Measurements from ENCODE around the gene JMJD8.

The JMJD8 gene

DNA sequence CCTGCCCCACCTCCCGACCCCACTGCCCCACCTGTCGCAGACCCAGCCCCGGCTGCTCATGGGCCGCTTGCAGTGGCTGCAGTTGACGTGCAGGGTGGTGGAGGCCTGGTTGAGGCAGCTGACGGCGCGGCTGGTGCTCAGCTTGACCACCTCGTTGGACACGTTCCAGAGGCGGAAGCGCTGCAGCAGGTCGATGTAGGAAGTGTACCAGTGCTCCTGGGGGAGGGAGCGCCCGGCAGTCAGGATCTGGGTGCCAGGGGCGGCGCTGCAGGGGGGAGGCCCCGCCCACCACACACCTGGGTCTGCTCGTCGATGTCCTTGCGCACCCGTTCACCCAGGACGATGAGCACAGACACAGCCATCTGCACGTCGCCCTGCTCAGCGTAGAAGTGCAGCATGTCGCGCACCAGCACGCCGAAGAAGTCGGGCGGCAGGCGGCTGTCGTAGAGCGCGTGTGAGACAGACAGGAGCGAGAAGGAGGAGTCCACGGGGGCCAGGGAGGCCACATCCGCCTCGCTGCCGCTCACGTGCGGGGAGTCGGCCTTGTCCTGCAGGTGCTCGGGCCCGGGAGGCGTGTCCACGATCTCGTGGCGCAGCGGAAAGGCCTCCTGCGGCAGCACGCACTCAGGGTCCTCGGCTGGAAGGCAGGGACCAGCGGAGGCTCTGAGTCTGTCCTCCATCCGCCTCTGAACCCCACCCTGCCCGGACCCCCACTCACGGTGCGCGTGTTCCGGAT lies 995 bp upstream of the JMJD8 start:
- TF ChIP-seq, protein P1, sequence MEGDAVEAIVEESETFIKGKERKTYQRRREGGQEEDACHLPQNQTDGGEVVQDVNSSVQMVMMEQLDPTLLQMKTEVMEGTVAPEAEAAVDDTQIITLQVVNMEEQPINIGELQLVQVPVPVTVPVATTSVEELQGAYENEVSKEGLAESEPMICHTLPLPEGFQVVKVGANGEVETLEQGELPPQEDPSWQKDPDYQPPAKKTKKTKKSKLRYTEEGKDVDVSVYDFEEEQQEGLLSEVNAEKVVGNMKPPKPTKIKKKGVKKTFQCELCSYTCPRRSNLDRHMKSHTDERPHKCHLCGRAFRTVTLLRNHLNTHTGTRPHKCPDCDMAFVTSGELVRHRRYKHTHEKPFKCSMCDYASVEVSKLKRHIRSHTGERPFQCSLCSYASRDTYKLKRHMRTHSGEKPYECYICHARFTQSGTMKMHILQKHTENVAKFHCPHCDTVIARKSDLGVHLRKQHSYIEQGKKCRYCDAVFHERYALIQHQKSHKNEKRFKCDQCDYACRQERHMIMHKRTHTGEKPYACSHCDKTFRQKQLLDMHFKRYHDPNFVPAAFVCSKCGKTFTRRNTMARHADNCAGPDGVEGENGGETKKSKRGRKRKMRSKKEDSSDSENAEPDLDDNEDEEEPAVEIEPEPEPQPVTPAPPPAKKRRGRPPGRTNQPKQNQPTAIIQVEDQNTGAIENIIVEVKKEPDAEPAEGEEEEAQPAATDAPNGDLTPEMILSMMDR (IDR thresholded peaks at IDR 0.05; ENCODE audit: insufficient read depth, low read length, poor library complexity, severe bottlenecking): no peak
- no peak for TF ChIP-seq EZH2phosphoT487 (conservative IDR thresholded peaks at IDR 0.05; ENCODE audit: low read length)
- H2AFZ ChIP-seq (ENCODE audit: low read depth, low read length, severe bottlenecking): no peak overlapping the region
- no peaks in the 10 kb centered on the region for H3K9me3 ChIP-seq (ENCODE audit: insufficient read depth, low read length)
- no peaks in the 10 kb centered on the region for H3K27me3 ChIP-seq (ENCODE audit: low read length)
- H3K4me2 ChIP-seq (ENCODE audit: low read depth, low read length, poor library complexity, severe bottlenecking): no peak overlapping the region
- no peaks in the 10 kb centered on the region for H3K9me2 ChIP-seq (replicated peaks; ENCODE audit: insufficient read depth, low read length)
- peaks cover 23% of the 10 kb centered on the region; the same call in 1 of the 2 replicates for H3K79me2 ChIP-seq (ENCODE audit: insufficient read depth, low read length)
- H3K9ac ChIP-seq (ENCODE audit: low read length): no peak overlapping the region
- no peaks in the 10 kb centered on the region; the same call in 1 of the 2 replicates for H3F3A ChIP-seq (ENCODE audit: insufficient read depth)
- no peak overlapping the region for H3K27ac ChIP-seq (ENCODE audit: low read depth, low read length)
- H4K20me1 ChIP-seq (ENCODE audit: low read depth, low read length): no peaks in the 10 kb centered on the region
- no peak overlapping the region for H3K4me3 ChIP-seq (ENCODE audit: insufficient read depth, low read length, poor library complexity, severe bottlenecking)
- H3K36me3 ChIP-seq (ENCODE audit: low read length): no peaks in the 10 kb centered on the region

DNA sequence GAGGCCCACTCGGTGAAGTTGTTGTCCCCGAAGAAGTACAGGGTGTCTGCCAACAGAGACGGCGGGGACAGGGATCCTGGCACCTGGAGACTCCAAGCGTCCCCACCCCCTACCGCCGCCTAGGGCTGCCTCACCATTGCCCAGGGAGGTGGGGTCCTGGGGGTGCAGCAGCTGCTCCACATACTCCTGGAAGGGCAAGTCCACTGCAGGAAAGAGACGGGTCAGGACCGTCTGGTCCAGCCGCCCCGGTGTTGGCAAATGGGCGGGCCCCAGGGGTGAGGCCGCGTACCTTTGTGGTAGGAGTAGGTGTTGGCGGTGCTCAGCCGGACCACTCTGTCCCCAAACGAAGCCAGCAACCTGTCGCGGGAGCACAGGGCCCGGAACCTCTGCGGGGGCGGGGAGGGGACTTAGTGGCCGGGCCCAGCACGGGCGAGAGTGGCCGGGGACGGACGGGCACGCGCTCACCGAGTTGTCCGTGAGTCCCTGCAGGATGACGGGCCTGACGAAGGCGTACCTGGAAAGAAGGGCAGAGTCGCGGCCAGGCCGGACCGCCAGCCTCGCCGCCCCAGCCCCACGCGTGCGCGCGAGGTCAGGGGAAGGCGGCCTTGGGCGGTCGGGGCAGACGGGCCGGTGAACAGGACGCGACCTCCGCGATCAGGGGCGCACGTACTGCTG lies 601 bp downstream of the JMJD8 start:
- H3K79me2 ChIP-seq (ENCODE audit: insufficient read depth, low read length): peaks cover 23% of the 10 kb centered on the region; the same call in 1 of the 2 replicates
- no peak overlapping the region for H2AFZ ChIP-seq (ENCODE audit: low read depth, low read length, severe bottlenecking)
- H3K36me3 ChIP-seq (ENCODE audit: low read length): no peaks in the 10 kb centered on the region
- no peaks in the 10 kb centered on the region for H3K27me3 ChIP-seq (ENCODE audit: low read length)
- no peak for TF ChIP-seq EZH2phosphoT487 (conservative IDR thresholded peaks at IDR 0.05; ENCODE audit: low read length)
- TF ChIP-seq, protein P1 (IDR thresholded peaks at IDR 0.05; ENCODE audit: insufficient read depth, low read length, poor library complexity, severe bottlenecking): no peak
- peak overlapping the region; percentile 55 for H3K4me3 ChIP-seq (ENCODE audit: insufficient read depth, low read length, poor library complexity, severe bottlenecking)
- H3K9me3 ChIP-seq (ENCODE audit: insufficient read depth, low read length): no peaks in the 10 kb centered on the region
- H3K27ac ChIP-seq (ENCODE audit: low read depth, low read length): peak overlapping the region; percentile 38; the same call in 1 of the 2 replicates
- no peaks in the 10 kb centered on the region for H4K20me1 ChIP-seq (ENCODE audit: low read depth, low read length)
- H3F3A ChIP-seq (ENCODE audit: insufficient read depth): peaks cover 9% of the 10 kb centered on the region; the same call in 1 of the 2 replicates
- H3K4me2 ChIP-seq (ENCODE audit: low read depth, low read length, poor library complexity, severe bottlenecking): peak overlapping the region; percentile 64
- peak overlapping the region; percentile 58 for H3K9ac ChIP-seq (ENCODE audit: low read length)
- no peaks in the 10 kb centered on the region for H3K9me2 ChIP-seq (replicated peaks; ENCODE audit: insufficient read depth, low read length)

- Histone ChIP-seq H3K9ac (ENCODE audit: low read length) (peak overlapping the region; percentile 58; the same call in 1 of the 2 replicates), H3K9me2 (replicated peaks; ENCODE audit: insufficient read depth, low read length) (no peaks in the 10 kb centered on the region), H3K4me2 (ENCODE audit: low read depth, low read length, poor library complexity, severe bottlenecking) (peak overlapping the region; percentile 64), H3K27me3 (ENCODE audit: low read length) (no peaks in the 10 kb centered on the region), H2AFZ (ENCODE audit: low read depth, low read length, severe bottlenecking) (no peak overlapping the region), H3K36me3 (ENCODE audit: low read length) (no peaks in the 10 kb centered on the region), H3K27ac (ENCODE audit: low read depth, low read length) (no peak overlapping the region), H4K20me1 (ENCODE audit: low read depth, low read length) (no peaks in the 10 kb centered on the region), H3K9me3 (ENCODE audit: insufficient read depth, low read length) (no peaks in the 10 kb centered on the region), H3K79me2 (ENCODE audit: insufficient read depth, low read length) (peaks cover 23% of the 10 kb centered on the region; the same call in 1 of the 2 replicates), H3K4me3 (ENCODE audit: insufficient read depth, low read length, poor library complexity, severe bottlenecking) (no peak overlapping the region), H3F3A (ENCODE audit: insufficient read depth) (peaks cover 9% of the 10 kb centered on the region; the same call in 1 of the 2 replicates)
- TF ChIP-seq EZH2phosphoT487 (conservative IDR thresholded peaks at IDR 0.05; ENCODE audit: low read length): no peak
- TF ChIP-seq, protein P1 (IDR thresholded peaks at IDR 0.05; ENCODE audit: insufficient read depth, low read length, poor library complexity, severe bottlenecking): no peak
Measured at GRCh38 chr16:682493-683395, 1.4 kb downstream of the JMJD8 start.

Data from SU-DHL-6 (cell line).